Cardiac fibroblast (primary cell): ENCODE measurements around the gene SLC12A7.

Experiments
- DNase-seq, 2 donors: peaks; one replicate each; pipeline versions ENCODE4 v3.0.0 to v3.0.0-alpha.2; 2010; ENCODE audit warnings: low read depth in 2 of 2
- H3K4me3 ChIP-seq, 2 donors: replicated peaks in 1 of 2; 1 replicate in 1 of 2; 2 replicates in 1 of 2; pipeline ENCODE4 v1.5.1; 2011; ENCODE audit warnings: low read depth in 2 of 2, low read length in 2 of 2, mild to moderate bottlenecking in 2 of 2, moderate library complexity in 1 of 2
- TF ChIP-seq, protein P1 (sequence below): IDR thresholded peaks from one replicate; pipeline ENCODE4 v1.5.1; 2011; ENCODE audit warnings: low read depth, mild to moderate bottlenecking, low read length, inconsistent platforms

Gene SLC12A7

DNA sequence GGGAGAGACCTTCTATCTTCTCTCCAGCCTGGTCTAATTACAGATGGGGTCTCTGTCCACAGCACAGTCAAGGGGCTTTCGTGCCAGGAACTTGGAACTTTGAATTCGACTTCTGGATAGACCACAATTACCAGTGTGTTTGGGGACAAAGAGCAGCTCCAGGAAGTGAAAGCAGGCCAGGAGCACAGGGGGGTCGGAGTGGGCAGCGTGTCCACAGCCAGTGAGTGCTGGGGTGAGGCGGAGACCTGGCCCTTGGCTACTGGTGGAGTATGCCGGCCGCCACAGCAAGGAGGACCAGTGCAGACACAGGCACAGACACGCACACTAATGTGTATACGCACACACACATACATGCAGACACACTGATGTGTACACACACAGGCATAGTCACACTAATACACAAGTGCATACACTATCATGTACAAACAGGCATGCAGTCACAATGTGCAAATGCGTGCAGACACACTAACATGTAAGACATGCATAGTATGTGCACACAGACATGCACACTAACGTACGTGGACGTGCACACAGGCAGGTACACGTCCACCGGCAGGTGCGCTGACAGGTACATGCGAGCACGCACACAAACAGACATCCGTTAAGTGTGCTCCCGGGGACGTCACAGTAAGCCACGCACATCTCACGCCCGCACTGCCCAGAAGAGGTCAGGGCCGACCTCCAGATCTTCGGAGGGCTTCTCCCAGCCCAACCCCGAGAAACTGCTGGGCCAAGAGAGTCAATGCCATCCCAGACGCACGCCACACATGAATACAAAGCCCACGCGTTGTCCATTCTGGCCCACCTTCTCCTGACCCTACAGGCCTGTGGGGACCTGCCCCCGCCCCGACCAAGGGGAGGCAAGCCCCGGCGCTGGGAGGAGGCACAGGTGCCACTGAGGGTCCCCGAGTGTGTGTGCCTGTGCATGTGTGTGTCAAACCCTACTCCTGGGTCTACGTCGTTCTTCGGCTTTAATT is 56.8 kb downstream of the SLC12A7 start:
- TF ChIP-seq, protein P1, sequence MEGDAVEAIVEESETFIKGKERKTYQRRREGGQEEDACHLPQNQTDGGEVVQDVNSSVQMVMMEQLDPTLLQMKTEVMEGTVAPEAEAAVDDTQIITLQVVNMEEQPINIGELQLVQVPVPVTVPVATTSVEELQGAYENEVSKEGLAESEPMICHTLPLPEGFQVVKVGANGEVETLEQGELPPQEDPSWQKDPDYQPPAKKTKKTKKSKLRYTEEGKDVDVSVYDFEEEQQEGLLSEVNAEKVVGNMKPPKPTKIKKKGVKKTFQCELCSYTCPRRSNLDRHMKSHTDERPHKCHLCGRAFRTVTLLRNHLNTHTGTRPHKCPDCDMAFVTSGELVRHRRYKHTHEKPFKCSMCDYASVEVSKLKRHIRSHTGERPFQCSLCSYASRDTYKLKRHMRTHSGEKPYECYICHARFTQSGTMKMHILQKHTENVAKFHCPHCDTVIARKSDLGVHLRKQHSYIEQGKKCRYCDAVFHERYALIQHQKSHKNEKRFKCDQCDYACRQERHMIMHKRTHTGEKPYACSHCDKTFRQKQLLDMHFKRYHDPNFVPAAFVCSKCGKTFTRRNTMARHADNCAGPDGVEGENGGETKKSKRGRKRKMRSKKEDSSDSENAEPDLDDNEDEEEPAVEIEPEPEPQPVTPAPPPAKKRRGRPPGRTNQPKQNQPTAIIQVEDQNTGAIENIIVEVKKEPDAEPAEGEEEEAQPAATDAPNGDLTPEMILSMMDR: no peak
- no peak for DNase-seq
- no peak overlapping the region for H3K4me3 ChIP-seq

DNA sequence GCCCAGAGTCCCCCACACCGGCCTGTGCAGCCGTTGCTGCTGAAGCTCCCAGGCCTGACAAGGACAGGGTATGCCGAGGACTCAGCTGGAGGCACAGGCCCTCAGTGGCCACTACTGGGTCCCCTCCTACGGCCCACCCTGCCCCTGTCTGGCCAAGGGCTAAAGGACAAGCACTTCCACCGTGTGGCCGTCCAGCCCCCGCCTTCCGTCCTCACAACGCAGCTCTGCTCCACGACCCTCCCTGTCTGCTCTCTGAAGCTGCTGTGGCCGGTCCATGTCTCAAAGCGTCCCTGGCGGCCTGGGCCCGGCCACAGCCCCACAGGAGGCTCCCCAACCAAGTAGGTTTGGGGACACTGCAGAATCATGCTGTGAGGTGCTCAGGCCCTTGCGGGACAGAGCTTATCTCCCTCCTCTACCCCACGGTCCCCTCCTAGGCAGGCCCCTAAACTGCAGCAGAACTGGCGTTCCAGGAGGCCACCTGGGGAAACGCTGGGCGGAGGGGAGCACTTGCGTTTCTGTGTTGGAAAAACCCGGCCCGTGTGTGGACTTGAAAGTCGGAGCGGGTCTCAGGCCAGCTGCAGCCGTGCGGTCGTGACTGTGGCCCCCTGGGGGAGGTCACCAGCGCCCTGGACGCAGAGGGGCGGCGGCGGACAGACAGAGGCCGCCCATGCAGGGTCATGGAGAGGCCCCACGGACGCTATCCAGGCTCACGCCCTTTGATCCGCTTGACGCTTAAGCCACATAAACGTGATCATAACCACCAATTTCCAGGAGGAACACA is 57.7 kb downstream of the SLC12A7 start:
- TF ChIP-seq, protein P1: no peak
- DNase-seq: no peak
- no peak overlapping the region for H3K4me3 ChIP-seq

DNA sequence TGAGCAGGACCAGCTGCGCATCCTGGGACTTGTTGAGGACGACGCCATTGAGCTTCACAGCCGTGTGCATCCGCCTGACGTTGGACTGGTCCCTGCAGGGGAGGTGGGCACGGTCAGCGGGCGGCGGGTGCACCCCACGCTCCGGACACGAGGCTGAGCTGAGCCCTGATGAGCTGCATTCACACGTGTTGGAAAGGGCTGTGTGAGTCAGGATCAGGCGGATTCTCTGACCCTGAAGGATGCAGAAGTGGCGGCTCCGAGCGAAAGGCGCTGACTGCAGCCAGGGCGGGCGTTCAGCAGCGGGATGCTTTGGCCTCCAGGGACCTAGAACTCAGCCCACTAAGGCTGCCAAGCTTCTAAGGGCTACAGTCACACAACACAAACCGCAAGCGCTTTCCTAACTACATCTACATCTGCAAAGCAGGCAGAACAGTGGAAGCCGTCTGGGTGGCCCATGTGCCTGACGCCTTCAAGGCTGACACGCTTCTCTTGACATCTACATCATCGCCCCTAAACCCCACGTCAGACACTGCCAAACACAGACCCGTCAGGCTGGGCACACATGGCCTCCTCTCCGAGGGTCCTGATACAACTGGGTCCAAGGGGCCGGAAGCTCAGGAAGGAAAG is 58.4 kb downstream of the SLC12A7 start:
- TF ChIP-seq, protein P1: no peak
- DNase-seq: no peak
- H3K4me3 ChIP-seq: no peak overlapping the region

DNA sequence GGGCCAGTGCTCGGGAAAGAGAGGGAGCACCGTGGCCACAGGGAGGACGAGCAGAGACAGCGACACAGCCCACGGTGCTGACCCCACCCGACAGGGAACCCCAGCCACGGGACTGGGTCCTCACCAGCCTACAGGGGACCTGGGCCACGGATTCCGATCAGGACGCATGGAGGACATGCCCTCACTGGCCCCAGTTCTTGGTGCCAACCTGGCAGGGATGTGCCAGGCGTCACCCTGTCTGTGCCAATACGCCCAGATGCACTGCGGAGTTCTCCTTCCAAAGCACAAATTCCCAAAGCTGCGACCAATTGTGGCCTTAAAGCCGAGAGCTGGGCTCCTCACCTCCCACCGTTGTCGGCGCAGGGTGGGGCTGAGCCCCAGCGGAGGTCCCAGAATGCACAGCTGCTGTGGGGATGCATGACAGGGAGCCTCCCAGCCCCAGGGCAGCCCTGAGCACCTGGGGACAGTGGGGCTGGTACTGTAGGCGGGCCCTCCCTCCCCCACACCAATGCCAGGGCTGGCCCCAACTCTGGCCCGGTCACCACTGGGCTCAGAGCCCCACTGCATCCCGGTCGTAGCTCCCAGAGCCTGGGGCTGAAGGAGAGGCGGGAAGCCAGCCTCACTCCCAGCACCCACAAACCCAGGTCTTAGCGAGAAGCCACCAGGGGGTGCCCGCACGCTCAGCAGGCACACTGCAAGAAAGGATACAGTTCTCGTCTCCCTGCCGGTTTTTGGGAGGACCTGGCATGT is 59.0 kb downstream of the SLC12A7 start:
- H3K4me3 ChIP-seq: no peak overlapping the region
- TF ChIP-seq, protein P1: no peak
- no peak for DNase-seq

DNA sequence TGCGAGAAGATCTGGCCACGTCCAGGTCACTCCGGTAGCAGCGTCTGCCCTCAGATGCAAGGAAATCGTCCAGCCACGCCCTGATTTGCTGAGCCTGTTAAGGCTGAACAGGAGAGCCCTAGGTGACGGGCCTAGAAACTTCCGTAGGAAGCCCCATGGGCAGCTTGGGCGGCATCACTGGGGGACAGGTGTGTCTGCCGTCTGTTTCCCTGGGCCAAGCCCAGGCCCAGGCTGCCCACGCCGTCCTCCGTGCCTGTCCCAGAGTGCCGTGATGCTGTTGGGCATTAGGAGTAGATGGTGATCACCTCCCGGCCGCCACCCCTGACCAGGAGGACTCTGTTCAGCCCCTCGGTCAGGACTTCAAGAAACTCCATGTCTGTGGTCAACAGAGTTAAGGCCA is 59.8 kb downstream of the SLC12A7 start:
- no peak overlapping the region for H3K4me3 ChIP-seq
- TF ChIP-seq, protein P1: no peak
- no peak for DNase-seq

DNA sequence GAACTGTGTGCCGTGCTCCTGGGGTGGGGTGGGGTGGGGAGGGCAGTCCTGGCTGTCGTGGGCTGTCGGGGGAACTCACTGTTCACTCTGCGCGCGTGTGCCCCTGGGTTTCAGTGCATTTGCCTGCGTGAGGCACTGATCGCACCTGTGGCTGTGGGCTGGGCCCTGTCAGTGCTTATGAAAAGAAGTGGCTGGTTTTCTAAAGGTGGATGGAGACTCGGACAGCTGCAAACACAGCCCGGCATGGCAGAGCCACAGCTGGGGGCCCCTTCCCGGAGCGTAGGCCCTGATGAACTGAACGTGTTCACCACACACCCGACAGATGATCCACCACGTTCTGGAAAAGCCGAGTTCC is 60.5 kb downstream of the SLC12A7 start:
- no peak for DNase-seq
- TF ChIP-seq, protein P1: no peak
- H3K4me3 ChIP-seq: no peak overlapping the region
